Measurements from ENCODE around the gene SUPT3H.

GRCh38 chr6:45057711-45058110 lies 320.0 kb downstream of the SUPT3H start:
- TF ChIP-seq CTCF (IDR thresholded peaks at IDR 0.05) (no peak), POLR2A (IDR thresholded peaks at IDR 0.05) (no peak)
